Measurements from ENCODE around the gene TTC17. TPM values are rescaled to one million over a fixed set of nuclear protein-coding genes. Genes with fewer than 3 reads are reported as not detected.
"Not testable (repeated sequence)": the region's sequence is repeated elsewhere in the genome, so short reads cannot be mapped to it uniquely, and the experiment has no call there.

Gene TTC17
- total RNA-seq, 4 donors from 2014 or later = 65.8 to 280 (median 106) TPM

DNA sequence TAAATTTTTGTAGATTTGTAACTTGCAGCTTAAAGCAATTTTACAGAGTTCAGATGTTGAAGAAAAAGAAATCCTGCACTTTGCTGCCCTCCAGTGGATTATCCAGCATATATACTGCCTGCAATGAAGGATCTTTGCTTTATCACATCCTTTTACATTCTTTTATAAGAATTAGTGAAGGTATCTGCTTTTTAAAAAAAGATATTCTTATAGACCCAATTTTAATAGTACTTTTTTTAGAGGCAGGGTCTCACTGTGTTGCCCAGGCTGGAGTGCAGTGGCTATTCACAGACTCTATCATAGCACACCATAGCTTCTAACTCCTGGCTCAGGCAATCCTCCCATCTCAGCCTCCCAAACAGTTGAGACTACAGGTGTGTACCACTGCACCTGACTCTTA lies 60.7 kb downstream of the TTC17 start:
- TF ChIP-seq POLR2A (IDR thresholded peaks at IDR 0.05) = no peak
- TF ChIP-seq, protein P1, sequence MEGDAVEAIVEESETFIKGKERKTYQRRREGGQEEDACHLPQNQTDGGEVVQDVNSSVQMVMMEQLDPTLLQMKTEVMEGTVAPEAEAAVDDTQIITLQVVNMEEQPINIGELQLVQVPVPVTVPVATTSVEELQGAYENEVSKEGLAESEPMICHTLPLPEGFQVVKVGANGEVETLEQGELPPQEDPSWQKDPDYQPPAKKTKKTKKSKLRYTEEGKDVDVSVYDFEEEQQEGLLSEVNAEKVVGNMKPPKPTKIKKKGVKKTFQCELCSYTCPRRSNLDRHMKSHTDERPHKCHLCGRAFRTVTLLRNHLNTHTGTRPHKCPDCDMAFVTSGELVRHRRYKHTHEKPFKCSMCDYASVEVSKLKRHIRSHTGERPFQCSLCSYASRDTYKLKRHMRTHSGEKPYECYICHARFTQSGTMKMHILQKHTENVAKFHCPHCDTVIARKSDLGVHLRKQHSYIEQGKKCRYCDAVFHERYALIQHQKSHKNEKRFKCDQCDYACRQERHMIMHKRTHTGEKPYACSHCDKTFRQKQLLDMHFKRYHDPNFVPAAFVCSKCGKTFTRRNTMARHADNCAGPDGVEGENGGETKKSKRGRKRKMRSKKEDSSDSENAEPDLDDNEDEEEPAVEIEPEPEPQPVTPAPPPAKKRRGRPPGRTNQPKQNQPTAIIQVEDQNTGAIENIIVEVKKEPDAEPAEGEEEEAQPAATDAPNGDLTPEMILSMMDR (IDR thresholded peaks at IDR 0.05) = peak in 1 of 2 donors; percentile 40
- DNase-seq (ENCODE audit: low spot score in 2 of 2) = no peak
- no peaks in the 10 kb centered on the region for H3K4me1 ChIP-seq

DNA sequence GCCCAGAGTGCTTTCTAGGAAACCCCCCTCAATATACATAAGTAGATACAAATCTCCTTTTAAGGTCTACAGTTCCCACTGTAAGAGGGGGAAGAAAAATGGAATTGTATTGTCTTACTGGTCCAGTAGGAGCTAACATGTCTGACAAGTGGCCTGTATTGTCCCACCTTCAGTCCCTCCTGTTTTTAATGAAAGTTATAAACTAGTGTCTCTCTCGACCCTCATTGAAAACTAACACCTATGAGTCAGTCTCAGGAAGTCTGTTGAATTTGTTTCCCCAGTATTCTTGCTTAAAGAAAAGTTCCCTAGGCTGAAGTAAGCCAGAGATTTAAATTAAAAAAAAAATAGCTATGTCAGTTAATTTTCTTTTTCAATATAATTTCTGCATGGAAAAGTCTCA lies 69.3 kb downstream of the TTC17 start:
- 72% methylated on average over 1 of the region's 1 CpG for WGBS
- TF ChIP-seq EP300 (IDR thresholded peaks at IDR 0.05) (no peak), POLR2A (IDR thresholded peaks at IDR 0.05) (no peak), POLR2AphosphoS5 (IDR thresholded peaks at IDR 0.05) (no peak)
- TF ChIP-seq, protein P1 (IDR thresholded peaks at IDR 0.05) = no peak
- Histone ChIP-seq H3K27me3 (no peaks in the 10 kb centered on the region), H3K36me3 (peaks cover 20% of the 10 kb centered on the region), H3K27ac (no peak overlapping the region), H3K9me3 (no peaks in the 10 kb centered on the region), H3K4me3 (no peak overlapping the region), H3K4me1 (no peaks in the 10 kb centered on the region)
- DNase-seq (ENCODE audit: low spot score in 2 of 2) = no peak

More for the DNA sequence above, 60.7 kb downstream of the TTC17 start:
- Histone ChIP-seq H3K9me3 (no peaks in the 10 kb centered on the region), H3K36me3 (peaks cover 26% of the 10 kb centered on the region), H3K4me3 (no peak overlapping the region), H3K27me3 (no peaks in the 10 kb centered on the region), H3K27ac (no peak overlapping the region)

DNA sequence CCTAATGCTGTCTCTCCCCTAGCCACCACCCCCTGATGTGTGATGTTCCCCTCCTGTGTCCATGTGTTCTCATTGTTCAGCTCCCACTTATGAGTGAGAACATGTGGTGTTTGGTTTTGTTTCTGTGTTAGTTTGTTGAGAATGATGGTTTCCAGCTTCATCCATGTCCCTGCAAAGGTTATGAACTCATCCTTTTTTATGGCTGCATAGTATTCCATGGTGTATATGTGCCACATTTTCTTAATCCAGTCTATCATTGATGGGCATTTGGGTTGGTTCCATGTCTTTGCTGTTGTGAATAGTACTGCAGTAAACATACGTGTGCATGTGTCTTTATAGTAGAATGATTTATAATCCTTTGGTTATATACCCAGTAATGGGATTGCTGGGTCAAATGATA lies 72.2 kb downstream of the TTC17 start:
- not testable (repeated sequence) for H3K27me3 ChIP-seq; H3K4me3 ChIP-seq; H3K27ac ChIP-seq; H3K9me3 ChIP-seq; H3K4me1 ChIP-seq; DNase-seq (ENCODE audit: low spot score in 2 of 2)
- WGBS = 100% methylated on average over 1 of the region's 1 CpG
- peaks cover 24% of the 10 kb centered on the region for H3K36me3 ChIP-seq

DNA sequence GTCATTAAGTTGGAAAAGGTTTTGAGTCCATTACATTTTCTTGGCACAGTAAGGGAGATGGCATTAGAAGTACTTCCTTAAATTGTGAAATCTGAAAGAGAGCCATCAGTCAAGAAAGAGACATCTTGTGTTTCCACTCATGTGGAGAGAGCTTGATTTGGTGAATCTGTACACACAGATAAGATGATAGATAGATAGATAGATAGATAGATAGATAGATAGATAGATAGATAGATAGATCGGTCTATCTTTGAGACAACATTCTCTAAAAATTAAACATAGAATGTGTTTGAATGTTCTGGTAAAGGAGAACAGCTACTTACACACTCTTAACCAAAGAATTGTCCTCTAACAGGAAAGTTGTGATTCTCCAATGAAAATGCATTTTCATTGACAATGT lies 76.2 kb downstream of the TTC17 start:
- no peaks in the 10 kb centered on the region for H3K9me3 ChIP-seq
- H3K27me3 ChIP-seq = no peaks in the 10 kb centered on the region
- 96% methylated on average over 1 of the region's 1 CpG for WGBS
- no peak overlapping the region for H3K4me3 ChIP-seq
- H3K27ac ChIP-seq = no peak overlapping the region
- TF ChIP-seq EP300 (IDR thresholded peaks at IDR 0.05) (no peak), POLR2A (IDR thresholded peaks at IDR 0.05) (no peak), POLR2AphosphoS5 (IDR thresholded peaks at IDR 0.05) (no peak)
- TF ChIP-seq, protein P1 (IDR thresholded peaks at IDR 0.05) = no peak
- no peaks in the 10 kb centered on the region for H3K4me1 ChIP-seq
- DNase-seq (ENCODE audit: low spot score in 2 of 2) = no peak
- peaks cover 45% of the 10 kb centered on the region for H3K36me3 ChIP-seq

DNA sequence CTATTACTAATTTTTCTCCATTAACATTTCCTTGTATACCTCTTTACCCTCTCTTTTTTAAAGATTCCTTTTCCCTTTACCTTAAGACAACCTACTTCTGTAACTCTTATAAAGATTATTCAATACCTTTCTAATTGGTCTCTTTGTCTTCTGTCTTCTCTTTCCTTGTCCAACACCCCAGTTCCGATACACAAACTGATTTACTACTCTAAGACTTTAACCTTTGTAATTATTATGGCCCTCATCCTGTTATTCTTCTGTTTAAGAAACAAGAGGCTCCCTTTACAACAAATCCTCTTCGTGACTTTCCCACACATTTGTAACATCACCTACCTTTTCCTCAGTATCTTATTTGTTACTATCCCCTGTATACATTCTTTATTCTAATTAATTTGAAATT lies 81.8 kb downstream of the TTC17 start:
- Histone ChIP-seq H3K4me1 (no peaks in the 10 kb centered on the region), H3K4me3 (no peak overlapping the region), H3K36me3 (peaks cover 77% of the 10 kb centered on the region), H3K9me3 (no peaks in the 10 kb centered on the region), H3K27ac (no peak overlapping the region), H3K27me3 (no peaks in the 10 kb centered on the region)
- no peak for TF ChIP-seq POLR2A (IDR thresholded peaks at IDR 0.05)
- TF ChIP-seq, protein P1 (IDR thresholded peaks at IDR 0.05) = no peak
- TF ChIP-seq EP300 (IDR thresholded peaks at IDR 0.05) = no peak
- no peak for TF ChIP-seq POLR2AphosphoS5 (IDR thresholded peaks at IDR 0.05)
- WGBS = 90% methylated on average over 2 of the region's 2 CpGs
- no peak for DNase-seq (ENCODE audit: low spot score in 2 of 2)

DNA sequence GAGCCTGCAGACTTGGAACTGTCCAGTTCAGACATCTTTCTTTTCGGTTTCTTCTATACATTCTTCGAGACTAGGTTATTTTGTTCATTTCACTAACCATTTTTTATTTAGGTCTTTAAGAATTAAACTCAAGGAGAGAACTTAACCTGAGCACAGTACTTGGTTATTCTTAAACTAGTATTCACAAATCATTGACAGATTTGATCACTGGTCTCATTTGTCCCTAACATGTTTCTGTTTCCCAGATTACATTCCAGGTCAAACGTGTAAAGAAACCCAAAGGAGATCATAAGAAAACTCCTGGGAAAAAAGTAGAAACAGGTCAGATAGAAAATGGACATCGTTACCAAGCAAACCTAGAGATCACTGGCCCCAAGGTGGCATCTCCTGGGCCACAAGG lies 85.1 kb downstream of the TTC17 start:
- H3K27me3 ChIP-seq = no peaks in the 10 kb centered on the region
- TF ChIP-seq POLR2A (IDR thresholded peaks at IDR 0.05) (no peak), POLR2AphosphoS5 (IDR thresholded peaks at IDR 0.05) (no peak)
- peaks cover 87% of the 10 kb centered on the region for H3K36me3 ChIP-seq
- WGBS = 96% methylated on average over 4 of the region's 4 CpGs
- no peak overlapping the region for H3K4me3 ChIP-seq
- no peak overlapping the region for H3K27ac ChIP-seq
- H3K9me3 ChIP-seq = no peaks in the 10 kb centered on the region
- H3K4me1 ChIP-seq = no peaks in the 10 kb centered on the region
- no peak for DNase-seq (ENCODE audit: low spot score in 2 of 2)
